ENCODE data around the gene RPP21. TPM values are rescaled to one million over a fixed set of nuclear protein-coding genes. Genes with fewer than 3 reads are reported as not detected.

The RPP21 gene
- total and polyA plus RNA-seq, 2 of the 8 experiments (the other 6 are each of a cell fraction or from before 2014, with no cell fraction given), result 63.0 to 219 TPM

- no peak for TF ChIP-seq RBBP5 (IDR thresholded peaks at IDR 0.05; ENCODE audit: borderline replicate concordance, low read depth, low read length)
- TF ChIP-seq USF2 (IDR thresholded peaks at IDR 0.05; ENCODE audit: low read length), result no peak
- 0 out of 2 replicates have a peak, but pooled peaks have one; percentile 19 for TF ChIP-seq POLR2AphosphoS5 (IDR thresholded peaks at IDR 0.05; ENCODE audit: low read depth, low read length)
- TF ChIP-seq CHD7 (IDR thresholded peaks at IDR 0.05; ENCODE audit: insufficient replicate concordance, low read length), result no peak
- TF ChIP-seq JUN (IDR thresholded peaks at IDR 0.05; ENCODE audit: low read depth, low read length), result no peak
- TF ChIP-seq ATF2 (IDR thresholded peaks at IDR 0.05; ENCODE audit: low read length), result no peak
Observed at GRCh38 chr6:30357678-30358540, 13.0 kb downstream of the RPP21 start (continued).

Measured in H1 (cell line).